SK-N-SH (cell line): Measurements from ENCODE around the gene TAF13. TPM values are rescaled to one million over a fixed set of nuclear protein-coding genes. Genes with fewer than 3 reads are reported as not detected.
"Not testable (repeated sequence)": the region's sequence is repeated elsewhere in the genome, so short reads cannot be mapped to it uniquely, and the experiment has no call there.

Source experiments
- CTCF ChIA-PET: fragments of 300-600, 350-600 bp; formaldehyde crosslinking; extraction: SDS; loops from one replicate; lab custom pipeline; 2021; lab: Yijun Ruan, JAX
- POLR2A ChIA-PET: fragments of 350-600 bp; sonication (Branson Sonifier 250); formaldehyde crosslinking; extraction: SDS; loops from one replicate; lab custom pipeline; 2020; ENCODE audit warnings: antibody characterized with exemption, inconsistent platforms; lab: Yijun Ruan, JAX
- DNase-seq: peaks from one replicate; pipeline ENCODE4 v3.0.0; 2012
- H2AFZ ChIP-seq: fragments of 200-600 bp; sonication (generic); 2 replicates; pipeline ENCODE4 v1.8.1; 2016; ENCODE audit warnings: antibody characterized with exemption, mild to moderate bottlenecking, low read depth
- H3F3A ChIP-seq: fragments of 200-600 bp; sonication (generic); replicated peaks from 2 replicates; pipeline ENCODE3; 2016; ENCODE audit warnings: antibody characterized with exemption, mild to moderate bottlenecking; ENCODE audit not compliant: insufficient read depth
- H3K27ac ChIP-seq, 2 experiments: fragments of 200-500 bp in 1 of 2; fragments of 200-600 bp in 1 of 2; sonication (Bioruptor generic) in 1 of 2; sonication (generic), shearing (Covaris generic) in 1 of 2; 2 replicates each; pipeline versions ENCODE4 v1.5.1 to v1.6.1; 2014 to 2016; ENCODE audit warnings: low read depth in 2 of 2, inconsistent platforms in 1 of 2, low read length in 1 of 2, mild to moderate bottlenecking in 1 of 2, mixed read lengths in 1 of 2
- H3K27me3 ChIP-seq: fragments of 200-600 bp; sonication (generic), shearing (Covaris generic); 2 replicates; pipeline ENCODE4 v1.6.1; 2016; ENCODE audit warnings: mixed run types; ENCODE audit not compliant: insufficient read depth
- H3K36me3 ChIP-seq, 2 experiments: fragments of 200-500 bp in 1 of 2; fragments of 200-600 bp in 1 of 2; sonication (Bioruptor generic) in 1 of 2; sonication (generic) in 1 of 2; replicated peaks in 1 of 2; 2 replicates each; pipeline versions ENCODE3 to v1.5.1; 2014 to 2016; ENCODE audit warnings: low read length in 1 of 2, mild to moderate bottlenecking in 1 of 2; ENCODE audit not compliant: insufficient read depth in 2 of 2, control insufficient read depth in 1 of 2
- H3K4me1 ChIP-seq, 2 experiments: fragments of 200-500 bp in 1 of 2; fragments of 200-600 bp in 1 of 2; sonication (Bioruptor generic) in 1 of 2; sonication (generic), shearing (Covaris generic) in 1 of 2; 2 replicates each; pipeline versions ENCODE4 v1.5.1 to v1.6.1; 2014 to 2016; ENCODE audit warnings: low read depth in 1 of 2, low read length in 1 of 2, mixed run types in 1 of 2; ENCODE audit not compliant: insufficient read depth in 2 of 2, control insufficient read depth in 1 of 2
- H3K4me2 ChIP-seq: fragments of 200-600 bp; sonication (generic), shearing (Covaris generic); 2 replicates; pipeline ENCODE4 v1.6.1; 2017; ENCODE audit warnings: mixed run types
- H3K4me3 ChIP-seq, 2 experiments: fragments of 200-500 bp in 1 of 2; fragments of 200-600 bp in 1 of 2; sonication (Bioruptor generic) in 1 of 2; sonication (generic), shearing (Covaris generic) in 1 of 2; 2 replicates each; pipeline versions ENCODE4 v1.5.1 to v1.8.1; 2014 to 2016; ENCODE audit warnings: low read depth in 2 of 2, inconsistent platforms in 1 of 2, low read length in 1 of 2, mild to moderate bottlenecking in 1 of 2, mixed read lengths in 1 of 2, moderate library complexity in 1 of 2
- H3K79me2 ChIP-seq: fragments of 200-600 bp; sonication (generic); 2 replicates; pipeline ENCODE4 v1.8.1; 2017; ENCODE audit warnings: mild to moderate bottlenecking; ENCODE audit not compliant: insufficient read depth
- H3K9ac ChIP-seq: fragments of 200-600 bp; sonication (generic); 2 replicates; pipeline ENCODE4 v1.6.1; 2017; ENCODE audit warnings: mixed run types
- H3K9me2 ChIP-seq: fragments of 200-600 bp; sonication (generic); 2 replicates; pipeline ENCODE4 v1.6.1; 2017; ENCODE audit warnings: mixed run types
- H3K9me3 ChIP-seq: fragments of 200-600 bp; sonication (generic); 2 replicates; pipeline ENCODE4 v1.6.1; 2017; ENCODE audit warnings: mixed run types, mild to moderate bottlenecking, moderate library complexity
- H4K20me1 ChIP-seq: fragments of 200-600 bp; sonication (generic); 2 replicates; pipeline ENCODE4 v1.6.1; 2017; ENCODE audit warnings: mild to moderate bottlenecking, mixed run types; ENCODE audit not compliant: insufficient read depth
- EZH2phosphoT487 ChIP-seq: fragments of 200-600 bp; sonication (generic); IDR thresholded peaks from 2 replicates; pipeline ENCODE4 v1.6.1; 2017; ENCODE audit warnings: low read depth, mixed run types, mild to moderate bottlenecking, antibody characterized with exemption, moderate library complexity, borderline replicate concordance
- GABPA ChIP-seq: IDR thresholded peaks from 2 replicates; pipeline ENCODE4 v1.4.0; 2012; ENCODE audit warnings: low read depth, mild to moderate bottlenecking
- GATA2 ChIP-seq: sonication (generic); formaldehyde crosslinking; IDR thresholded peaks from 2 replicates; pipeline ENCODE4 v1.5.0; 2020; ENCODE audit warnings: mild to moderate bottlenecking, missing genetic modification reagents
- MXI1 ChIP-seq: IDR thresholded peaks from 2 replicates; pipeline ENCODE4 v1.6.1; 2012; ENCODE audit warnings: mild to moderate bottlenecking, low read depth, low read length, improper control_type of control experiment
- NRF1 ChIP-seq: IDR thresholded peaks from 2 replicates; pipeline ENCODE4 v1.6.1; 2012; ENCODE audit warnings: low read depth, mild to moderate bottlenecking, low read length
- POLR2AphosphoS5 ChIP-seq: IDR thresholded peaks from 2 replicates; pipeline ENCODE4 v1.6.1; 2012; ENCODE audit warnings: low read depth, low read length
- RAD21 ChIP-seq: IDR thresholded peaks from 2 replicates; pipeline ENCODE4 v1.6.1; 2012; ENCODE audit warnings: mild to moderate bottlenecking, low read length
- RFX5 ChIP-seq: IDR thresholded peaks from 2 replicates; pipeline ENCODE4 v1.6.1; 2012; ENCODE audit warnings: mild to moderate bottlenecking, improper control_type of control experiment, low read length
- RXRA ChIP-seq: IDR thresholded peaks from 2 replicates; pipeline ENCODE4 v1.4.0; 2012; ENCODE audit warnings: low read depth, mild to moderate bottlenecking, borderline replicate concordance
- SMC3 ChIP-seq: IDR thresholded peaks from 2 replicates; pipeline ENCODE4 v1.6.1; 2012; ENCODE audit warnings: low read depth, low read length, improper control_type of control experiment
- TCF12 ChIP-seq: IDR thresholded peaks from 2 replicates; pipeline ENCODE4 v1.4.0; 2012
- WGBS: methylation state at CpG from one replicate; pipeline ENCODE4 v1.1.6; 2017; ENCODE audit warnings: low lambda C conversion rate; 5-methylcytosine and 5-hydroxymethylcytosine counted together
- polyA plus RNA-seq, 3 experiments: library from polyadenylated mRNA; depleted of rRNA; stranded (reverse); fragments of >200 nt; gene quantifications; 2 replicates each; pipeline ENCODE4 v1.2.3, GENCODE V29; 2012
- TF ChIP-seq, protein P1 (sequence below): fragments of 200-600 bp; sonication (generic); IDR thresholded peaks from 2 replicates; pipeline ENCODE4 v1.6.1; 2017; ENCODE audit warnings: antibody characterized with exemption, mild to moderate bottlenecking, moderate library complexity
- TF ChIP-seq, protein P2 (sequence below): IDR thresholded peaks from 2 replicates; pipeline ENCODE4 v1.4.0; 2012; ENCODE audit warnings: low read depth, borderline replicate concordance
- TF ChIP-seq, protein P3 (sequence below): IDR thresholded peaks from 2 replicates; pipeline ENCODE4 v1.6.1; 2012; ENCODE audit warnings: mild to moderate bottlenecking, low read depth, low read length, moderate library complexity
- TF ChIP-seq, protein P4 (sequence below): IDR thresholded peaks from 2 replicates; pipeline ENCODE4 v1.4.0; 2012; ENCODE audit warnings: low read depth

The TAF13 gene
- polyA plus RNA-seq, 1 of the 3 experiments (the other 2 are of a cell fraction) = 16.0 TPM

DNA sequence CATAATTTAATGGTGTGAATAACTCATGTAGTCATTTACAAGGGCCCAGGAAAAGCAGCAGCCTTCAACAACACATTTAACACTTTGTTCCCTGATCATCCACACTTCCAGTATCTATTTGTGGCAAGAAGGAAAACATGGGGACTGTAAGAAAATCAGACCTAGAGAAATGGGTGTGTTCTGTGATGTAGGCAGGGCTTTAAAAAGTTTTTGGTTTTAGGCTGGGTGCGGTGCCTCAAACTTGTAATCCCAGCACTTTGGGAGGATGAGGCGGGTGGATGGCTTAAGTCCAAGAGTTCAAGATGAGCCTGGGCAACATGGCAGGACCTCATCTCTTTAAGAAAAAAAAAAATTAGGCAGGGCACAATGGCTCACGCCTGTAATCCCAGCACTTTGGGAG, 19.7 kb downstream of the TAF13 start:
- no peaks in the 10 kb centered on the region for H3K27me3 ChIP-seq
- no peak for DNase-seq
- TF ChIP-seq, protein P1, sequence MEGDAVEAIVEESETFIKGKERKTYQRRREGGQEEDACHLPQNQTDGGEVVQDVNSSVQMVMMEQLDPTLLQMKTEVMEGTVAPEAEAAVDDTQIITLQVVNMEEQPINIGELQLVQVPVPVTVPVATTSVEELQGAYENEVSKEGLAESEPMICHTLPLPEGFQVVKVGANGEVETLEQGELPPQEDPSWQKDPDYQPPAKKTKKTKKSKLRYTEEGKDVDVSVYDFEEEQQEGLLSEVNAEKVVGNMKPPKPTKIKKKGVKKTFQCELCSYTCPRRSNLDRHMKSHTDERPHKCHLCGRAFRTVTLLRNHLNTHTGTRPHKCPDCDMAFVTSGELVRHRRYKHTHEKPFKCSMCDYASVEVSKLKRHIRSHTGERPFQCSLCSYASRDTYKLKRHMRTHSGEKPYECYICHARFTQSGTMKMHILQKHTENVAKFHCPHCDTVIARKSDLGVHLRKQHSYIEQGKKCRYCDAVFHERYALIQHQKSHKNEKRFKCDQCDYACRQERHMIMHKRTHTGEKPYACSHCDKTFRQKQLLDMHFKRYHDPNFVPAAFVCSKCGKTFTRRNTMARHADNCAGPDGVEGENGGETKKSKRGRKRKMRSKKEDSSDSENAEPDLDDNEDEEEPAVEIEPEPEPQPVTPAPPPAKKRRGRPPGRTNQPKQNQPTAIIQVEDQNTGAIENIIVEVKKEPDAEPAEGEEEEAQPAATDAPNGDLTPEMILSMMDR = no peak
- no peak overlapping the region for H3K4me3 ChIP-seq
- H3K4me1 ChIP-seq = no peaks in the 10 kb centered on the region
- no peaks in the 10 kb centered on the region for H3K9me3 ChIP-seq
- no peak overlapping the region for H3K27ac ChIP-seq
- H3K36me3 ChIP-seq = peaks cover 0 to 4% of the 10 kb centered on the region in 2 experiments
- H3K4me2 ChIP-seq = no peak overlapping the region
- POLR2A ChIA-PET = no interaction called here
- no peaks in the 10 kb centered on the region for H3K79me2 ChIP-seq
- CTCF ChIA-PET = no interaction called here
- no peak overlapping the region for H2AFZ ChIP-seq
- no peaks in the 10 kb centered on the region for H3F3A ChIP-seq
- no peaks in the 10 kb centered on the region for H3K9me2 ChIP-seq
- H4K20me1 ChIP-seq = no peaks in the 10 kb centered on the region
- 96% methylated on average over 3 of the region's 3 CpGs for WGBS
- H3K9ac ChIP-seq = no peak overlapping the region

DNA sequence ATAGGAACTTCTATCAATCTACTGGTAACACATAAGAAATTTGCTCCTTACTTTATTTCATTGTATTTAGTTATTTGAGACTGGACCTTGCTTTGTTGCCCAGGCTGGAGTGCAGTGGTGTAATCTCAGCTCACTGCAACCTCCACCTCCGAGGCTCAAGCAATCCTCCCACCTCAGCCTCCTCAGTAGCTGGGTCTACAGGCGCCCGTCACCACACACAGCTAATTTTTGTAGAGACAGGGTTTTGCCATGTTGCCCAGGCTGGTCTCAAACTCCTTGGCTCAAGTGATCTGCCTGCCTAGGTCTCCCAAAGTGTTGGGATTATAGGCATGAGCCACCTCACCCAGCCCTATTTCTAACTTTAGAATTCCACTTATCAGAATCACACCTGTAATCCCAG, 23.7 kb downstream of the TAF13 start:
- H3K4me1 ChIP-seq, H3K27ac ChIP-seq, H3K9me3 ChIP-seq, H4K20me1 ChIP-seq, H3K4me3 ChIP-seq, POLR2A ChIA-PET, H3K36me3 ChIP-seq, H3K4me2 ChIP-seq, H3F3A ChIP-seq, H3K79me2 ChIP-seq, DNase-seq, H2AFZ ChIP-seq, H3K9me2 ChIP-seq, H3K9ac ChIP-seq, H3K27me3 ChIP-seq: not testable (repeated sequence)
- 74% methylated on average over 3 of the region's 3 CpGs for WGBS
- CTCF ChIA-PET = interaction anchor here (0.6 kb wide), 1 partner anchor 8 kb away, joined by 3 read pairs; no protein-coding TSS in a partner anchor

DNA sequence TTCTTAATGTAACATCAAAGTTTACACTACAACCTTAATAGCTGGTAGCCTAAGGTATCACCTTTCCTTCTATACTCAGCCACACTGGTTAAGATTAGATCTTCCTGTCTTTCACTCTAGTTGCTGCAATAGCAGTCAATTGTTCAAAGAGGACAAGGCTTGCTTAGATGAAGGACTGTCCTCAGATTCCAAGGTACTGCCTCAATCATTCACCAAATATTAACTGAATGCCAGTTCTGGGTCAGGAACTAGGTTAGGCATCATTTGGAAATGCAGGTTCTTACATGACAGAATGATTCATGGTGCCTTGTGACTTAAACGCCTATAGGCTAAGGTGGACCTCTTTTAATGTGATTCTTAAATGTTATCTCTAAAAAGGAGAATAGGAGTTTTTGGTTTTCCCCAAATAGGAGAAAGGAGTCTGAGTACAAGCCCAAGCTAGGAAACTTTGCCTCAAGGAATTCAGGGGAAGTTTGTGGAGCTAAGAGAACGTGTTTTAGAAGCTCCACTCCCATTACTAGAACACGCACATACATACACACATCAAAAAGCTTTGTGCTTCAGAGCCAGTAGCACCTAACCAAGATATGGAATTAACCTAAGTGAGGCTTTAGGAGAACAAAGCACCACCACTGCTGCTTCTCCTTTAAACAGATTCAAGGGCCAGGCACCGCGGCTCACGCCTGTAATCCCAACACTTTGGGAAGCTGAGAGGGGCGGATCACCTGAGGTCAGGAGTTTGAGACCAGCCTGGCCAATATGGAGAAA, 25.4 kb downstream of the TAF13 start:
- no peak overlapping the region for H3K4me3 ChIP-seq
- no peak overlapping the region for H3K9ac ChIP-seq
- no peaks in the 10 kb centered on the region for H3K36me3 ChIP-seq
- no peaks in the 10 kb centered on the region for H3K27me3 ChIP-seq
- no peak overlapping the region for H3K4me2 ChIP-seq
- no peaks in the 10 kb centered on the region for H3F3A ChIP-seq
- no peaks in the 10 kb centered on the region for H3K9me3 ChIP-seq
- H3K79me2 ChIP-seq = no peaks in the 10 kb centered on the region
- ChIA-PET CTCF (interaction anchor here (1.3 kb wide), 1 partner anchor 39 kb away, joined by 3 read pairs; no protein-coding TSS in a partner anchor), POLR2A (no interaction called here)
- no peak overlapping the region for H2AFZ ChIP-seq
- WGBS = 73% methylated on average over 7 of the region's 7 CpGs
- DNase-seq = no peak
- no peaks in the 10 kb centered on the region for H4K20me1 ChIP-seq
- no peak overlapping the region for H3K27ac ChIP-seq
- H3K4me1 ChIP-seq = no peaks in the 10 kb centered on the region
- no peaks in the 10 kb centered on the region for H3K9me2 ChIP-seq
- TF ChIP-seq MXI1 (no peak), GABPA (no peak), EZH2phosphoT487 (no peak), POLR2AphosphoS5 (no peak), SMC3 (no peak), GATA2 (CRISPR knock-in tag) (no peak), TCF12 (no peak), RFX5 (no peak), NRF1 (no peak), RXRA (no peak), RAD21 (no peak)
- TF ChIP-seq, protein P2, sequence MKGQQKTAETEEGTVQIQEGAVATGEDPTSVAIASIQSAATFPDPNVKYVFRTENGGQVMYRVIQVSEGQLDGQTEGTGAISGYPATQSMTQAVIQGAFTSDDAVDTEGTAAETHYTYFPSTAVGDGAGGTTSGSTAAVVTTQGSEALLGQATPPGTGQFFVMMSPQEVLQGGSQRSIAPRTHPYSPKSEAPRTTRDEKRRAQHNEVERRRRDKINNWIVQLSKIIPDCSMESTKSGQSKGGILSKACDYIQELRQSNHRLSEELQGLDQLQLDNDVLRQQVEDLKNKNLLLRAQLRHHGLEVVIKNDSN = no peak
- TF ChIP-seq, protein P3, sequence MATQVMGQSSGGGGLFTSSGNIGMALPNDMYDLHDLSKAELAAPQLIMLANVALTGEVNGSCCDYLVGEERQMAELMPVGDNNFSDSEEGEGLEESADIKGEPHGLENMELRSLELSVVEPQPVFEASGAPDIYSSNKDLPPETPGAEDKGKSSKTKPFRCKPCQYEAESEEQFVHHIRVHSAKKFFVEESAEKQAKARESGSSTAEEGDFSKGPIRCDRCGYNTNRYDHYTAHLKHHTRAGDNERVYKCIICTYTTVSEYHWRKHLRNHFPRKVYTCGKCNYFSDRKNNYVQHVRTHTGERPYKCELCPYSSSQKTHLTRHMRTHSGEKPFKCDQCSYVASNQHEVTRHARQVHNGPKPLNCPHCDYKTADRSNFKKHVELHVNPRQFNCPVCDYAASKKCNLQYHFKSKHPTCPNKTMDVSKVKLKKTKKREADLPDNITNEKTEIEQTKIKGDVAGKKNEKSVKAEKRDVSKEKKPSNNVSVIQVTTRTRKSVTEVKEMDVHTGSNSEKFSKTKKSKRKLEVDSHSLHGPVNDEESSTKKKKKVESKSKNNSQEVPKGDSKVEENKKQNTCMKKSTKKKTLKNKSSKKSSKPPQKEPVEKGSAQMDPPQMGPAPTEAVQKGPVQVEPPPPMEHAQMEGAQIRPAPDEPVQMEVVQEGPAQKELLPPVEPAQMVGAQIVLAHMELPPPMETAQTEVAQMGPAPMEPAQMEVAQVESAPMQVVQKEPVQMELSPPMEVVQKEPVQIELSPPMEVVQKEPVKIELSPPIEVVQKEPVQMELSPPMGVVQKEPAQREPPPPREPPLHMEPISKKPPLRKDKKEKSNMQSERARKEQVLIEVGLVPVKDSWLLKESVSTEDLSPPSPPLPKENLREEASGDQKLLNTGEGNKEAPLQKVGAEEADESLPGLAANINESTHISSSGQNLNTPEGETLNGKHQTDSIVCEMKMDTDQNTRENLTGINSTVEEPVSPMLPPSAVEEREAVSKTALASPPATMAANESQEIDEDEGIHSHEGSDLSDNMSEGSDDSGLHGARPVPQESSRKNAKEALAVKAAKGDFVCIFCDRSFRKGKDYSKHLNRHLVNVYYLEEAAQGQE = no peak
- TF ChIP-seq, protein P4, sequence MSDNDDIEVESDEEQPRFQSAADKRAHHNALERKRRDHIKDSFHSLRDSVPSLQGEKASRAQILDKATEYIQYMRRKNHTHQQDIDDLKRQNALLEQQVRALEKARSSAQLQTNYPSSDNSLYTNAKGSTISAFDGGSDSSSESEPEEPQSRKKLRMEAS = no peak
